HEK293T (cell line): ENCODE measurements around the gene BET1L.
"Not testable (repeated sequence)": the region's sequence is repeated elsewhere in the genome, so short reads cannot be mapped to it uniquely, and the experiment has no call there.

Experiments used
- CTCF ChIA-PET: fragments of 350-600 bp; formaldehyde crosslinking; extraction: SDS; loops from one replicate; lab custom pipeline; 2021; ENCODE audit warnings: antibody characterized with exemption, inconsistent platforms; lab: Yijun Ruan, JAX
- POLR2A ChIA-PET: fragments of 350-600 bp; formaldehyde crosslinking; extraction: SDS; loops from one replicate; lab custom pipeline; 2020; ENCODE audit warnings: antibody characterized with exemption, inconsistent platforms; lab: Yijun Ruan, JAX
- DNase-seq: peaks from one replicate; pipeline ENCODE4 v3.0.0; 2012; ENCODE audit warnings: mixed read lengths; ENCODE audit errors: extremely low spot score
- ARNT ChIP-seq: fragments of 450-650 bp; IDR thresholded peaks from 2 replicates; pipeline ENCODE4 v1.6.1; 2017; ENCODE audit warnings: mild to moderate bottlenecking
- BHLHE40 ChIP-seq: fragments of 450-650 bp; IDR thresholded peaks from 2 replicates; pipeline ENCODE4 v1.6.1; 2016; ENCODE audit warnings: mild to moderate bottlenecking, moderate library complexity, borderline replicate concordance
- CTBP1 ChIP-seq: fragments of 450-650 bp; IDR thresholded peaks from 2 replicates; pipeline ENCODE4 v1.6.1; 2016; ENCODE audit warnings: borderline replicate concordance
- ELF4 ChIP-seq: fragments of 450-650 bp; IDR thresholded peaks from 2 replicates; pipeline ENCODE4 v1.6.1; 2017; ENCODE audit warnings: antibody characterized with exemption
- FOXA1 ChIP-seq: fragments of 450-650 bp; IDR thresholded peaks from 2 replicates; pipeline ENCODE4 v1.6.1; 2016; ENCODE audit warnings: mild to moderate bottlenecking
- FOXK2 ChIP-seq: fragments of 450-650 bp; IDR thresholded peaks from 2 replicates; pipeline ENCODE4 v1.6.1; 2016; ENCODE audit warnings: mild to moderate bottlenecking
- FOXM1 ChIP-seq: fragments of 450-650 bp; IDR thresholded peaks from 2 replicates; pipeline ENCODE4 v1.6.1; 2017; ENCODE audit warnings: mild to moderate bottlenecking, borderline replicate concordance
- HDGF ChIP-seq: fragments of 450-650 bp; IDR thresholded peaks from 2 replicates; pipeline ENCODE4 v1.6.1; 2017; ENCODE audit warnings: antibody characterized with exemption, borderline replicate concordance
- L3MBTL2 ChIP-seq: fragments of 450-650 bp; conservative IDR thresholded peaks from 2 replicates; pipeline ENCODE4 v1.6.1; 2016; ENCODE audit warnings: mild to moderate bottlenecking
- LEF1 ChIP-seq: fragments of 450-650 bp; IDR thresholded peaks from 2 replicates; pipeline ENCODE4 v1.6.1; 2017; ENCODE audit warnings: mild to moderate bottlenecking, borderline replicate concordance
- NFRKB ChIP-seq: fragments of 450-650 bp; IDR thresholded peaks from 2 replicates; pipeline ENCODE4 v1.6.1; 2016; ENCODE audit warnings: mild to moderate bottlenecking, moderate library complexity
- SP1 ChIP-seq: fragments of 450-650 bp; IDR thresholded peaks from 2 replicates; pipeline ENCODE4 v1.6.1; 2017
- SUZ12 ChIP-seq: fragments of 450-650 bp; IDR thresholded peaks from 2 replicates; pipeline ENCODE4 v1.6.1; 2016; ENCODE audit warnings: mild to moderate bottlenecking
- TARDBP ChIP-seq: fragments of 450-650 bp; IDR thresholded peaks from 2 replicates; pipeline ENCODE4 v1.6.1; 2016
- ZNF384 ChIP-seq: fragments of 450-650 bp; IDR thresholded peaks from 2 replicates; pipeline ENCODE4 v1.6.1; 2016
- TF ChIP-seq, protein P1 (sequence below): fragments of 450-650 bp; IDR thresholded peaks from 2 replicates; pipeline ENCODE4 v1.6.1; 2016

Gene BET1L

DNA sequence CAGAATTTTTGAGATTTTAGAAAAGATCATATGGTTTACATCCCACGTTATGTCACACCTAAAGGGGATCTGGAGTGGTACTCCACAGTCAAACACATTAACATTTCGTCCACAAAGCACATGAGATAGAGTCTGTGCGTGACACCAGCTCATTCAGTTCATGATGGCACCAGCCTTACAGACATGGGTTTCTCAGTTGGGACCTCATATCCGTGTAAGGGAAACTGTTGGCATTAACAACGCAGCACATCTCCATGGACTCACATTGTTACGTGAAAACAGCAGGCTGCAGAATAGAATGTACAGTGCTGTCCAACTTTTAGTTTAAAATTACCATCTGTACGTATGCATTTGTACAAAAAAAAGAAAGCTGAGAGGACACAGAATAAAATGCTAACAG is 14.3 kb upstream of the BET1L start:
- POLR2A ChIA-PET: interaction anchor here (2.9 kb wide), 1 partner anchor 14 kb away, joined by 13 read pairs; the partner anchor contains the start of genes BET1L and RIC8A
- CTCF ChIA-PET: interaction anchor here (0.7 kb wide), 1 partner anchor 472 kb away, joined by 3 read pairs; no protein-coding TSS in a partner anchor
- TF ChIP-seq ARNT (no peak), ZNF384 (no peak), CTBP1 (no peak), FOXA1 (no peak)
- DNase-seq: no peak

DNA sequence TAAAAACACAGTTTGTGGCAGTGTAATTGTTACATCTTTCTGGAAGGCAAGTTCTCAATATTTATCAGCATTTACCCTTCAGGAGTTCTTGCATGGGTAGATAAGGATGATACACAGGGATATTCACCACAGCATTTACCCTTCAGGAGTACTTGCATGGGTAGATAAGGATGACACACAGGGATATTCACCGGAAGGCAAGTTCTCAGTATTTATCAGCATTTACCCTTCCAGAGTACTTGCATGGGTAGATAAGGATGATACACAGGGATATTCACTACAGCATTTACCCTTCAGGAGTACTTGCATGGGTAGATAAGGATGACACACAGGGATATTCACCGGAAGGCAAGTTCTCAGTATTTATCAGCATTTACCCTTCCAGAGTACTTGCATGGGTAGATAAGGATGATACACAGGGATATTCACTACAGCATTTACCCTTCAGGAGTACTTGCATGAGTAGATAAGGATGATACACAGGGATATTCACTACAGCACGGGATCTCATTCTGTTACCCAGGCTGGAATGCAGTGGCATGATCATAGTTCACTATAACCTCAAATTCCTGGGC is 13.5 kb upstream of the BET1L start:
- ChIA-PET POLR2A (interaction anchor here (2.9 kb wide), 1 partner anchor 14 kb away, joined by 13 read pairs; the partner anchor contains the start of genes BET1L and RIC8A), CTCF (interaction anchor here (0.7 kb wide), 1 partner anchor 472 kb away, joined by 3 read pairs; no protein-coding TSS in a partner anchor)
- not testable (repeated sequence) for DNase-seq

DNA sequence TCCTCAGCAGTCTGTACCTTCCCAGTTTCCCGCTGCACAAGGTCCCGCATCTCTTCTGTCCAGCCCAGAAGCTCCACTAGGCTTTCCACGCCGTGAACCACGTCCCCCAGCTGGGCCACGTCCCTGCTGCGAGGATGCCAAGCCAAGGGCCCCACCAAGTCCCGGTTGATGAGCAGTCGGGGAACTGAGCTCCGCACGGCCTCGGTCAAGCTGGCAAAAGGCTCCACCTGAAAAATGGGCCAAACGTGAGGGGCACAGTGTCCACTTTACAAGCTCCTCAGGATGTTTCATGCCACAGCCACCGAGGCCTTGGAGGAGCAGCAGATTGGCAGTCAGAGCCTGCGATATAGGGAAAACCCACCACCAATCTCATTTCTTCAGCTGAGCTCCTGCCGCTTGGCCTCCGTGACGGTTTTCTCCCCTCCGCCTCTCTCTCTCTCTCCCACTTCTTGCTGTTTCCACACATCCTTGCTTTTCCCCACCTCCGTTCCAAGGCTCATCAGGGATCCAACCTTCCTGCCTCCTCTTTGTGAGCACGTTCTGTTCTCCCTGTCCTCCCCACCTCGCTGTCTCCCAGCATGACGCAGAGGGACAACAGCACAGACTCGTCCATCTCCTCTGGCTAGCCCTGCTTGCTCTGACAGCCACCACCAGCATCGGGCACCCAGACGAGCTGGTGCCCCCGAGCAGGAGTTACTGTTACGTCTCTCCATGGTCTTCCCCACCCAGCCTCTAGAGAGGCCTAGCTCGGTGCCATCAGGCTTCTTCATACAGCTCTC is 11.8 kb upstream of the BET1L start:
- ChIA-PET POLR2A (interaction anchor here (0.6 kb wide), 1 partner anchor 12 kb away, joined by 4 read pairs; the partner anchor contains the start of genes BET1L and RIC8A), CTCF (no interaction called here)
- no peak for DNase-seq
- no peak for TF ChIP-seq FOXA1
- no peak for TF ChIP-seq BHLHE40
- TF ChIP-seq SUZ12: no peak
- TF ChIP-seq FOXM1: no peak
- no peak for TF ChIP-seq ARNT
- no peak for TF ChIP-seq ELF4
- no peak for TF ChIP-seq FOXK2
- no peak for TF ChIP-seq ZNF384
- no peak for TF ChIP-seq L3MBTL2
- no peak for TF ChIP-seq SP1
- no peak for TF ChIP-seq HDGF

DNA sequence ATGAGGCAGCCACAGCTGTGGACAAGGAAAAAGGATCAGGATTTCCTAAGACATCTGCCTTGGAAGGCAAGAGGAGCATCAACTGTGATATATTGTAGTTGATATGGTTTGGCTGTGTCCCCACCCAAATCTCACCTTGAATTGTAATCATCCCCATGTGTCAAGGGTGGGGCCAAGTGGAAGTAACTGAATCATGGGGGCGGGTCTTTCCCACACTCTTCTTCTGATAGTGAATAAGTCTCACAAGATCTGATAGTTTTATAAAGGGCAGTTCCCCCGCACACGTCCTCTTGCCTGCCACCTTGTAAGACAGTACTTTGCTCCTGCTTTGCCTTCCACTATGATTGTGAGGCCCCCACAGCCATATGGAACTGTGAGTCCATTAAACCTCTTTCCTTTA is 10.5 kb upstream of the BET1L start:
- ChIA-PET CTCF (no interaction called here), POLR2A (no interaction called here)
- TF ChIP-seq, protein P1, sequence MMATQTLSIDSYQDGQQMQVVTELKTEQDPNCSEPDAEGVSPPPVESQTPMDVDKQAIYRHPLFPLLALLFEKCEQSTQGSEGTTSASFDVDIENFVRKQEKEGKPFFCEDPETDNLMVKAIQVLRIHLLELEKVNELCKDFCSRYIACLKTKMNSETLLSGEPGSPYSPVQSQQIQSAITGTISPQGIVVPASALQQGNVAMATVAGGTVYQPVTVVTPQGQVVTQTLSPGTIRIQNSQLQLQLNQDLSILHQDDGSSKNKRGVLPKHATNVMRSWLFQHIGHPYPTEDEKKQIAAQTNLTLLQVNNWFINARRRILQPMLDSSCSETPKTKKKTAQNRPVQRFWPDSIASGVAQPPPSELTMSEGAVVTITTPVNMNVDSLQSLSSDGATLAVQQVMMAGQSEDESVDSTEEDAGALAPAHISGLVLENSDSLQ: no peak
- TF ChIP-seq SP1 (no peak), NFRKB (no peak)
- DNase-seq: no peak

DNA sequence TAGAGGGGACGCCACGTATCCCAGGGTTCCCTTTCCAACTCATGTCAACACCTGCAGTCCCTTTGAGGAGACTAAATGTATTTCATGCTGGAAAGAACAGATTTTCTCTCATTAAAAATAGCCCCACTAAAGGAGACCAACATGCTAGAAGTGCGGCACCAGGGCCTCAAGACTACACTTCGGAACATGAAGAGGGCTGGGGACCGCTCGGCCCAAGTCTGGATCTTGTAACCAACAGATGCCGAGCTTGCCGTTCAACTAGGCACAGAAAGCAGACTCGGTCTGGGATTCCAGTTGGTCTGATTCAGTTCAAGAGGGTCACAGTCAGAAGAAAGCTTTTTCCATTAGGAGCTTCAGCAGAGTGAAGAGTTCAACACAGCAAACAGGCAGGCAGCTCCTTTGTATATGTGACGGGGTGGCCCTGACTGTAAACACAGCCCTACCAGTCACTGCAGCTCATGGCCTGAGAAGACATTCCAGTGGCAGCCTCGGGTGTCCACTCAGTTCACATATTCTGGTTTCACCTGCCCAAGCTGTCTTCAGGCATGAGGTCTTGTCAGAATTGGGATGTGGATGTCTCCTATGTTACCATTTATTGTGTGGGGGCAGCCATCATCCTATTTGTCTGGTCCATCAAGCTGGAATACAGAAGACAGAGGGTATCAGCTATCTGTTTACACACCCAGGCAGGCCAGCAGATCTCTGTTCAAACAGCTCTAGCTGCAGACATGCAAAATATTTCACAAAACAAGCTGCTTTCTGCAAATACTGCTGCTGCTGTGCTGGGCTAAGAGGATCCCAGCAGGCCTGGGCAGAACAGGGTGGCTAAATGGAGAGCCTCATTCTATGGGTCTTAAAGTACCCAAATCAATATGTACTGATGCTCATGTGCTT is 9.1 kb upstream of the BET1L start:
- POLR2A ChIA-PET: interaction anchor here (2.4 kb wide), 1 partner anchor 9 kb away, joined by 20 read pairs; the partner anchor contains the start of genes BET1L and RIC8A
- TF ChIP-seq CTBP1 (no peak), TARDBP (no peak), SP1 (no peak), LEF1 (no peak), ELF4 (no peak), ARNT (no peak), NFRKB (no peak), FOXA1 (no peak), FOXM1 (no peak)
- no peak for DNase-seq
- CTCF ChIA-PET: no interaction called here

DNA sequence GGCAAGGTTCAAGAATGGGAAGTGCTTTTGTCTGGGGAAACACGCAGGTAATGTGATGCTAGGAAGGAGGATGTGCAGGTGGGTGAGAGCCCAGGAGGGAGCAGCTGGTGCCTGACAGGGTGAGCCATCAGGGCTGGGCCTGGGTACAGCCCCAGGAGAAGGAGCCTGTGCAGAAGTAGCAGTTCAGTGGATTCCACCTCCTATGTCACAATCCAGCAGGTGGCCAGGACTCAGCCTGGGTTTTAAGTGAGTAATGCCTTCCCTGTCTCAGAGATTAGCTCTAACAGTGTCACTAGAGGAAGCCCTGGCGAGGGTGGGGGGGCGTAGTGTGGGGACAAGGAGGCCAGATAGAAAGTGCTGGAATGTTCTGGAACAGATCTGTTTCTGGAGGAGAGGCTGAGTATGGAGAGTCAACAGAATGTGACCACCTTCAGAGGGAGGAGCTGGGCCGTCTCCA is 8.4 kb upstream of the BET1L start:
- TF ChIP-seq LEF1 (no peak), FOXA1 (no peak), BHLHE40 (no peak), L3MBTL2 (no peak), ARNT (no peak), CTBP1 (no peak), SUZ12 (no peak), ZNF384 (no peak), NFRKB (no peak), FOXK2 (no peak), SP1 (no peak), FOXM1 (no peak), TARDBP (no peak), ELF4 (no peak), HDGF (no peak)
- TF ChIP-seq, protein P1: no peak
- ChIA-PET CTCF (no interaction called here), POLR2A (interaction anchor here (1.1 to 2.4 kb wide), 2 partner anchors 8 kb away, joined by 3 to 20 read pairs; partner anchors contain the start of genes BET1L and RIC8A)
- DNase-seq: no peak
